Transverse colon (tissue), 3 donors: ENCODE measurements around the gene AFF1.

ENCODE experiments used
- EP300 ChIP-seq: sonication (generic); formaldehyde crosslinking; IDR thresholded peaks from one replicate; pipeline ENCODE4 v1.6.1; 2017; ENCODE audit warnings: antibody characterized with exemption, low read depth
- POLR2A ChIP-seq: fragments of 450-650 bp; IDR thresholded peaks from one replicate; pipeline ENCODE4 v1.6.1; 2016; ENCODE audit warnings: antibody characterized with exemption, mild to moderate bottlenecking, moderate library complexity
- TF ChIP-seq, protein P1 (sequence below), 5 experiments: fragments of 200-600 bp in 3 of 5; fragments of 450-650 bp in 2 of 5; sonication (generic) in 3 of 5; IDR thresholded peaks; 1 replicate in 2 of 5; 2 replicates in 3 of 5; pipeline ENCODE4 v1.5.1; 2016 to 2017; ENCODE audit warnings: antibody characterized with exemption in 5 of 5, inconsistent platforms in 3 of 5, mild to moderate bottlenecking in 2 of 5, moderate library complexity in 1 of 5

DNA sequence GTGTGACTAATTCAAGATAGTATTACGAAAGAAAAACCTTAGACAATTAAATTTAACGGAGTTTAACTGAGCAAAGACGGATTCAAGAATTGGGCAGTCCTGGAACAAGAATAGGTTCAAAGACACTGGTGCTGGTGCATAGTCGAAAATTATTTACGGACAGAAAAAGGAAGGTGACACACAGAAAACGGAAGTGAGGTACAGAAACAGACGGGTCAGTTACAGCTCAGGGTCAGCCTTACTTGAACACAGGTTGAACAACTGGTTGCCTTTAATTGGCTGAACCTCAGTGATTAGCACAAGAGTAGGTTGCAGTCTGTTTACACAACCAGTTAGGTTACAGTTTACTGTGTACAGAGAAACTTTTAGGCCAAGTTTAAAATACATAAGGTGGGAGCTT is 254.1 kb downstream of the AFF1 start:
- TF ChIP-seq, protein P1, sequence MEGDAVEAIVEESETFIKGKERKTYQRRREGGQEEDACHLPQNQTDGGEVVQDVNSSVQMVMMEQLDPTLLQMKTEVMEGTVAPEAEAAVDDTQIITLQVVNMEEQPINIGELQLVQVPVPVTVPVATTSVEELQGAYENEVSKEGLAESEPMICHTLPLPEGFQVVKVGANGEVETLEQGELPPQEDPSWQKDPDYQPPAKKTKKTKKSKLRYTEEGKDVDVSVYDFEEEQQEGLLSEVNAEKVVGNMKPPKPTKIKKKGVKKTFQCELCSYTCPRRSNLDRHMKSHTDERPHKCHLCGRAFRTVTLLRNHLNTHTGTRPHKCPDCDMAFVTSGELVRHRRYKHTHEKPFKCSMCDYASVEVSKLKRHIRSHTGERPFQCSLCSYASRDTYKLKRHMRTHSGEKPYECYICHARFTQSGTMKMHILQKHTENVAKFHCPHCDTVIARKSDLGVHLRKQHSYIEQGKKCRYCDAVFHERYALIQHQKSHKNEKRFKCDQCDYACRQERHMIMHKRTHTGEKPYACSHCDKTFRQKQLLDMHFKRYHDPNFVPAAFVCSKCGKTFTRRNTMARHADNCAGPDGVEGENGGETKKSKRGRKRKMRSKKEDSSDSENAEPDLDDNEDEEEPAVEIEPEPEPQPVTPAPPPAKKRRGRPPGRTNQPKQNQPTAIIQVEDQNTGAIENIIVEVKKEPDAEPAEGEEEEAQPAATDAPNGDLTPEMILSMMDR (IDR thresholded peaks at IDR 0.05), result no peak
- TF ChIP-seq EP300 (no peak), POLR2A (no peak)
